ENCODE data around the gene FARS2.

Gene FARS2

DNA sequence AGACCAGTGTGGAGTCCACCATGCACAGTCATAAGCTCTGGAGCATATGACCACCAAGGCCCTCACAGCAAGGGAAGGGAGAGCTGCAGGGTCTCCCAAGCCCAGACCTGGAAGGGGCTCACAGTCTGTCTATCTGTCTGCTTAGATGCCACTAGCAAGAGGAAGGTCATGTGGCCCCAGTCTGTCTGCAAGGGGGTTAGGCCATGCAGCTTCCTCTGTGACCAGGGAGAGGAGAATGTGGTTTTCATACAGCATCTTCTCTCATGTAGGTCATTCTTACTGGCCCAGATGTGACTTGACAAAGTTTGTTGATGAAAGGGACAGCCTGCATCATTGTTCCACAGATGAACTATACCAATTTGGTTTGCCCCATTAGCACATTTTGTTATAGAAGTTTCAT lies 260.8 kb downstream of the FARS2 start:
- DNase-seq (ENCODE audit: extremely low read depth, insufficient read length): no peak
- H3K27me3 ChIP-seq (replicated peaks; ENCODE audit: control insufficient read depth, insufficient read depth, low read length): no peaks in the 10 kb centered on the region
- H3K36me3 ChIP-seq (ENCODE audit: control insufficient read depth, insufficient read depth, low read length): no peaks in the 10 kb centered on the region
- no peak overlapping the region for H3K4me3 ChIP-seq (replicated peaks; ENCODE audit: low read depth, low read length)
- TF ChIP-seq CTCF (IDR thresholded peaks at IDR 0.05; ENCODE audit: insufficient read depth, low read length, poor library complexity, severe bottlenecking): no peak

GRCh38 chr6:5524110-5524509 lies 262.8 kb downstream of the FARS2 start:
- Histone ChIP-seq H3K4me3 (replicated peaks; ENCODE audit: low read depth, low read length) (no peak overlapping the region), H3K36me3 (ENCODE audit: control insufficient read depth, insufficient read depth, low read length) (no peaks in the 10 kb centered on the region), H3K27me3 (replicated peaks; ENCODE audit: control insufficient read depth, insufficient read depth, low read length) (no peaks in the 10 kb centered on the region)
- DNase-seq (ENCODE audit: extremely low read depth, insufficient read length): no peak
- no peak for TF ChIP-seq CTCF (IDR thresholded peaks at IDR 0.05; ENCODE audit: insufficient read depth, low read length, poor library complexity, severe bottlenecking)

DNA sequence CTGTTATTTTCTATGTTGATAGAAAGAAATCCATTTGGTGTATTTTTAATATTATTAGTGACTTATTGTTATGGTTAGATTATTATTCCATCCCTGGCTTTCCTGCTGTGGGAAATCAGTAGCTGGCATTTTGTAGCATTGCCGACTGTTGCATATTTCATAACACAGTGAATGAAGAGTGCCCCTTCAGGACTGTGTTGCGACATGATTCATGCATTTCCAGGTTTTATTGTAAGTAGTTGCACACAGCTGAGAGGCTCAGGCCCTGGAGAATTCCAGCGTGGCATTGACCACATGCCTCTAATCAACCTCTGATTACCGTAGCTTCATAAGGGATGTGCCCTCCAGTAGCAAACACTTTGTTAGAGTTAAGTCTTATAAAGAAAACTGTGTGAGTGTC lies 263.9 kb downstream of the FARS2 start:
- no peak for TF ChIP-seq CTCF (IDR thresholded peaks at IDR 0.05; ENCODE audit: insufficient read depth, low read length, poor library complexity, severe bottlenecking)
- no peak for DNase-seq (ENCODE audit: extremely low read depth, insufficient read length)
- Histone ChIP-seq H3K4me3 (replicated peaks; ENCODE audit: low read depth, low read length) (no peak overlapping the region), H3K36me3 (ENCODE audit: control insufficient read depth, insufficient read depth, low read length) (no peaks in the 10 kb centered on the region), H3K27me3 (replicated peaks; ENCODE audit: control insufficient read depth, insufficient read depth, low read length) (no peaks in the 10 kb centered on the region)

DNA sequence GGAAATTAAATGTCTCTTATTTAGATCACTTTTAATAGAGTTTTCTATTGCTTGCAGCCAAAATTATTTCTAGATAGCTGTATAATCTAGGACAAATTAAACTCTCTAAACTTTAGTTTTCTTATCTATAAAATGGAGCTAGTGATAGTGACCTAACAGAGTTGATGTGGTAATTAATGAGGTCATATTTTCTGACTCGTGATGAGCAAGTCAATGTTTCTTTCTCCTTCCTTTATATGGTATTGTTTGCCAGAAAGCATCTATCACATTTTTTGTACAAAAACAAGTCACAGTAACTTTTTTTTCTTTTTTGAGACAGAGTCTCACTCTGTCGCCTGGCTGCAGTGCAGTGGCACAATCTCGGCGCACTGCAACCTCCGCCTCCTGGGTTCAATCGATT lies 267.7 kb downstream of the FARS2 start:
- Histone ChIP-seq H3K4me3 (replicated peaks; ENCODE audit: low read depth, low read length) (no peak overlapping the region), H3K36me3 (ENCODE audit: control insufficient read depth, insufficient read depth, low read length) (no peaks in the 10 kb centered on the region), H3K27me3 (replicated peaks; ENCODE audit: control insufficient read depth, insufficient read depth, low read length) (no peaks in the 10 kb centered on the region)
- DNase-seq (ENCODE audit: extremely low read depth, insufficient read length): no peak
- no peak for TF ChIP-seq CTCF (IDR thresholded peaks at IDR 0.05; ENCODE audit: insufficient read depth, low read length, poor library complexity, severe bottlenecking)

DNA sequence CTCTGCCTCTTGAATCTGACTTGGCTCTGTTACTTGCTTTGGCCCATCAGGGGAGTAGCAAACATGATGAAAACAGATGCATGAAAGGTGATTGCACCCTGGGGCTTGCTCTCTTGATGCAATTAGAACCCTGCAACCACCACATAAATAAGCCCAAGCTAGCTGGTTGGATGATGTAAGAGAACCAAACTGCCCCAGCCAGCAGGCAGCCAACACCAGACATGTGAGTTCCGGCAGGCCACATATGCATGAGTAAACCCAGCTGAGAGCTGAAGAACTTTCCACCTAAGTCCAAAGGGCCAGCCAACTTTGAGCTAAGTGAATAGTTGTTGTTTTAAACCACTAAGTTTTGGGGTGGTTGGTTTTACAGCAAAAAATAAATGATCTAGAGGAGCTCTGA lies 268.4 kb downstream of the FARS2 start:
- no peak for DNase-seq (ENCODE audit: extremely low read depth, insufficient read length)
- no peaks in the 10 kb centered on the region for H3K36me3 ChIP-seq (ENCODE audit: control insufficient read depth, insufficient read depth, low read length)
- H3K27me3 ChIP-seq (replicated peaks; ENCODE audit: control insufficient read depth, insufficient read depth, low read length): no peaks in the 10 kb centered on the region
- H3K4me3 ChIP-seq (replicated peaks; ENCODE audit: low read depth, low read length): no peak overlapping the region
- no peak for TF ChIP-seq CTCF (IDR thresholded peaks at IDR 0.05; ENCODE audit: insufficient read depth, low read length, poor library complexity, severe bottlenecking)

- Histone ChIP-seq H3K36me3 (ENCODE audit: control insufficient read depth, insufficient read depth, low read length) (no peaks in the 10 kb centered on the region), H3K4me3 (replicated peaks; ENCODE audit: low read depth, low read length) (no peak overlapping the region), H3K27me3 (replicated peaks; ENCODE audit: control insufficient read depth, insufficient read depth, low read length) (no peaks in the 10 kb centered on the region)
- DNase-seq (ENCODE audit: extremely low read depth, insufficient read length): no peak
- TF ChIP-seq CTCF (IDR thresholded peaks at IDR 0.05; ENCODE audit: insufficient read depth, low read length, poor library complexity, severe bottlenecking): no peak
Measured at GRCh38 chr6:5531161-5531560, 269.8 kb downstream of the FARS2 start.
